ENCODE measurements around the gene ATP5IF1.

Gene ATP5IF1

DNA sequence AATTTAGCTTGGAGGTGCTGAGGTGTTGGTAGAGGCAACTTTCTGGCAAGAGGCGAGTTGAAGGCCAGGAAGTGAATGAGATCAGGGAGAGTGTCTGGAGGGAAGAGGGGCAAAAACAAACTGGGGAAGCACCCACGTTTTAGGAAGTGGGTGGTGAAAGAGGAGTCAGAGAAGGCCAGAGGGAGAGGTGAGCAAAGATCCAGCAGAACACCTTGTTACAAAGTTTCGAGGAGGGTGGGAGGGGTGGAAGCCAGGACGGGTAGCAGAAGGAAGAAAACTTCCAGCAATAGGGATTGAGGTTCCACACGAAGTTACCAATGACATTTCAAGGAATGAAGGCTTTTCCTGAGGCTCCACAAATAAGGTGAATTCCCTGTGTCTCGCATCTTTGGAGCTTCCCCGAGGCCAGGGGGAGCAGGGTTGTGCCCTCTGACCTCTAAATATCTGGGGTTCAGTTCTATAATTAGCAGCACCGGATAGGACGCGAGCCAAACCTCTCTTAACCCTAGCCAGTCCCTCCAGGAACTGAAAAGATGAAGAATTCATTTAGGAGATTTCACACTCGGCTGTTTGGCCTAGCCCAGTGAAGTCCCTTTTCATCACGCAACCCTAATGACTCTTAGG lies 22.8 kb downstream of the ATP5IF1 start:
- H3K27ac ChIP-seq (replicated peaks; ENCODE audit: low read length): no peak overlapping the region
- no CpG with 5 or more reads among the region's 12 CpGs for WGBS, 2 donors (ENCODE audit: extremely low coverage in 2 of 2, insufficient read length in 2 of 2, insufficient replicate concordance in 1 of 2)
- no peak overlapping the region for H3K4ac ChIP-seq (ENCODE audit: low read length)
- no peaks in the 10 kb centered on the region for H3K79me1 ChIP-seq (ENCODE audit: low read depth, low read length)
- H2BK15ac ChIP-seq (ENCODE audit: low read length): no peak overlapping the region
- H4K91ac ChIP-seq (ENCODE audit: low read depth, low read length, poor library complexity): no peak overlapping the region
- no peak overlapping the region for H3K18ac ChIP-seq (ENCODE audit: low read length)
- H3K9ac ChIP-seq (ENCODE audit: low read depth, low read length, poor library complexity): no peak overlapping the region
- no peak overlapping the region for H4K8ac ChIP-seq (ENCODE audit: low read depth, low read length)
- H3K4me2 ChIP-seq (ENCODE audit: insufficient read depth, low read length, poor library complexity, severe bottlenecking): no peak overlapping the region
- H2BK120ac ChIP-seq (ENCODE audit: low read depth, low read length): no peak overlapping the region
- H2AFZ ChIP-seq (ENCODE audit: low read length): peak overlapping the region; percentile 83
- H3K4me3 ChIP-seq (ENCODE audit: low read length in 2 of 2): peak overlapping the region in 1 of 2 donors; percentile 87
- no peak overlapping the region for H3K23ac ChIP-seq (ENCODE audit: low read depth, low read length, poor library complexity)
- no peak for DNase-seq (ENCODE audit: low spot score)
- H3K36me3 ChIP-seq (replicated peaks in 1 of 2; ENCODE audit: control insufficient read depth in 2 of 2, insufficient read depth in 2 of 2, low read length in 2 of 2): no peaks in the 10 kb centered on the region
- H2BK5ac ChIP-seq (ENCODE audit: low read length): no peak overlapping the region
- peaks cover 0 to 5% (median 0%) of the 10 kb centered on the region in 3 experiments for H3K27me3 ChIP-seq (ENCODE audit: control insufficient read depth in 3 of 3, insufficient read depth in 3 of 3, low read depth in 1 of 3, low read length in 3 of 3)
- no peak overlapping the region for H3K14ac ChIP-seq (ENCODE audit: low read length)
- no peak overlapping the region for H2BK12ac ChIP-seq (ENCODE audit: low read length)
- no peak overlapping the region for H2AK5ac ChIP-seq (ENCODE audit: low read depth, low read length)
- peaks cover 9 to 10% of the 10 kb centered on the region in 2 donors for H3K4me1 ChIP-seq (ENCODE audit: control insufficient read depth in 2 of 2, insufficient read depth in 1 of 2, low read depth in 1 of 2, low read length in 2 of 2)
- H3K9me3 ChIP-seq (replicated peaks in 1 of 2; ENCODE audit: control insufficient read depth in 2 of 2, insufficient read depth in 1 of 2, low read depth in 1 of 2, low read length in 2 of 2): no peaks in the 10 kb centered on the region

DNA sequence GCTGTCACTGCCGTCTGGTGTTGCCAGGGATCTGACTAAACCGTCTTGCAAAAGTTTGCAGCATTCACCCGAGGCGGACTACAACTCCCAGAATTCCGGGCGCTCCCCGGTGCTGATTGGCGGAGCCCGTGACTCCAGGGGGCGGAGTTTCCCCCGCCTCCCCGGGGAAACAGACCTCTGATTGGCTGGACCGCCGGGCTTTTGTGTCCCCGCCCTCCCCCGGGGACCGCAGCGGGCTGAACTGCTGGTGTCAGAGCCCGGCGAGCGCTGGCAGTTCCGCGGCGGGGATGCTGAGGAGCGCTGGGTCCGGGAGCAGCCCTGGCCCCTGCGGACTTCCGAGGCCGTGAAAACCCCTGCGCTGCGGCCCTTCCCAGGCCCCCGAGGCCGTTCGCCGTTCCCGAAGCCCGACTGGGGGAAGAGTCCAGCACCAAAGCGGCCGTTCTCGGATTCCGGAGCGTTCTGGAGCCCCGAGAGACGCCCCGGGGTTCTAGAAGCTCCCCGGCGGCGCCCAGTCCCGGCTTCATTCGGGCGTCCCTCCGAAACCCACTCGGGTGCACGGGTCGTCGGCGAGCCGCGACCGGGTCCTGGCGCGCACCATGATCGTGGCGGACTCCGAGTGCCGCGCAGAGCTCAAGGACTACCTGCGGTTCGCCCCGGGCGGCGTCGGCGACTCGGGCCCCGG lies 23.5 kb downstream of the ATP5IF1 start, which contains the start of gene SESN2:
Gene SESN2 (plus strand): TSS at position 267 of the 682 bp plus-strand sequence. CDS start 330 bp downstream, at position 597.
- Histone ChIP-seq H4K8ac (ENCODE audit: low read depth, low read length) (no peak within 1 kb of the TSS), H3K4me2 (ENCODE audit: insufficient read depth, low read length, poor library complexity, severe bottlenecking) (peak within 1 kb of the TSS; percentile 63), H3K27me3 (ENCODE audit: control insufficient read depth in 3 of 3, insufficient read depth in 3 of 3, low read depth in 1 of 3, low read length in 3 of 3) (peaks cover 0 to 5% (median 0%) of the 10 kb centered on the region in 3 experiments), H3K18ac (ENCODE audit: low read length) (peak within 1 kb of the TSS; percentile 98), H3K9ac (ENCODE audit: low read depth, low read length, poor library complexity) (peak within 1 kb of the TSS; percentile 95), H3K23ac (ENCODE audit: low read depth, low read length, poor library complexity) (peak within 1 kb of the TSS; percentile 97), H3K36me3 (replicated peaks in 1 of 2; ENCODE audit: control insufficient read depth in 2 of 2, insufficient read depth in 2 of 2, low read length in 2 of 2) (no peaks in the 10 kb centered on the region), H3K27ac (replicated peaks; ENCODE audit: low read length) (peak within 1 kb of the TSS; percentile 90), H2BK120ac (ENCODE audit: low read depth, low read length) (peak within 1 kb of the TSS; percentile 38), H3K79me1 (ENCODE audit: low read depth, low read length) (no peaks in the 10 kb centered on the region), H2AFZ (ENCODE audit: low read length) (peak within 1 kb of the TSS; percentile 94), H2AK5ac (ENCODE audit: low read depth, low read length) (peak within 1 kb of the TSS; percentile 43), H2BK12ac (ENCODE audit: low read length) (no peak within 1 kb of the TSS), H3K9me3 (replicated peaks in 1 of 2; ENCODE audit: control insufficient read depth in 2 of 2, insufficient read depth in 1 of 2, low read depth in 1 of 2, low read length in 2 of 2) (no peaks in the 10 kb centered on the region), H3K14ac (ENCODE audit: low read length) (peak within 1 kb of the TSS; percentile 51), H4K91ac (ENCODE audit: low read depth, low read length, poor library complexity) (no peak within 1 kb of the TSS), H2BK5ac (ENCODE audit: low read length) (peak within 1 kb of the TSS; percentile 89), H3K4me1 (ENCODE audit: control insufficient read depth in 2 of 2, insufficient read depth in 1 of 2, low read depth in 1 of 2, low read length in 2 of 2) (peaks cover 9 to 10% of the 10 kb centered on the region in 2 donors), H2BK15ac (ENCODE audit: low read length) (peak within 1 kb of the TSS; percentile 95), H3K4me3 (ENCODE audit: low read length in 2 of 2) (peak within 1 kb of the TSS; percentile 87 to 99), H3K4ac (ENCODE audit: low read length) (no peak within 1 kb of the TSS)
- no CpG with 5 or more reads among the region's 76 CpGs for WGBS, 2 donors (ENCODE audit: extremely low coverage in 2 of 2, insufficient read length in 2 of 2, insufficient replicate concordance in 1 of 2)
- peak; percentile 98 for DNase-seq (ENCODE audit: low spot score)

DNA sequence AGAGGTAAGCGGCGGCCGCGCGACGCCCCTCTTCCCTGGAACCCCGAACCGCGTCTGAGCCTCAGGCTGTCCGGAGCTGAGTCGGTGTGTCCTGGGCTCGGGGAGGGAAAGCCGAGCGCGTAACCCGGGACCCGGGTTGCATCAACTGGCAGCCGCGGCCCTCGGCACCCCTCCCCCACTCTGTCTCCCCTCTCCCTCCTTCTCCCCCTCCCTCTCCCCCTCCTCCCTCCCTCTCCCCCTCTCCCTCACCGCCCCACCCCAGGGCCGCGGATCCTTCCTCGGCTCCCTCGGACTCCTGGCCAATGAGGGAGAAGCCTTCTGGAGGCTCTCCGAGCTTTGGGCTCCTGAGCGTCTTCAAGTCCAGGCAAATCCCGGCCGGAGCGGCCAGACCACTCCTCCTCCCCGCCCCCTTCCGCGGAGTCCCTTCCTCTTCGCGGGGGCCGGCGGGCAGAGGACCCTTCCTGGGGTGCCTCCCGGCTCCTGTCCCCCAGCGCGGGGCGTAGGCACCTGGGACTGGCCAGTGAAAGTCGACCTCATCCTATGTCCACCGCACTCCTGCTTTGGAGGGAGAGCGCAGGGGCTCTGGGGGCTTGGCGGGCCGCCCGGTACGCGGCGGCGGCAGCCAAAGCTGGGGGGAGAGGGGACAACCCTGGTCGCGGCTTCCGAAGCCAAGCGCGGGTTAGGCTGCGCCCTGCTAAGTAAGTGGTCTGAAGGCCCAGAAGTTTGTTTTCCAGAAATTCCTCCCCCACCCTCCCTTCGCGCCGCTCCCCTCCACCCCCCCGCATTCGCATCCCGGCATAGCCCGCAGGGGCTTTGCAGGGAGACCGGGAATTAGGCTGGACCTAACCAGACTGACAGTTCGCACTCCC lies 24.2 kb downstream of the ATP5IF1 start:
- peak; percentile 93 for DNase-seq (ENCODE audit: low spot score)
- H4K91ac ChIP-seq (ENCODE audit: low read depth, low read length, poor library complexity): no peak overlapping the region
- H2AFZ ChIP-seq (ENCODE audit: low read length): peak overlapping the region; percentile 94
- peak overlapping the region; percentile 90 for H3K27ac ChIP-seq (replicated peaks; ENCODE audit: low read length)
- H3K14ac ChIP-seq (ENCODE audit: low read length): peak overlapping the region; percentile 51
- peak overlapping the region; percentile 95 for H2BK15ac ChIP-seq (ENCODE audit: low read length)
- no peaks in the 10 kb centered on the region for H3K9me3 ChIP-seq (replicated peaks in 1 of 2; ENCODE audit: control insufficient read depth in 2 of 2, insufficient read depth in 1 of 2, low read depth in 1 of 2, low read length in 2 of 2)
- peak overlapping the region; percentile 43 for H2AK5ac ChIP-seq (ENCODE audit: low read depth, low read length)
- H3K4me1 ChIP-seq (ENCODE audit: control insufficient read depth in 2 of 2, insufficient read depth in 1 of 2, low read depth in 1 of 2, low read length in 2 of 2): peaks cover 9 to 10% of the 10 kb centered on the region in 2 donors
- H3K4me3 ChIP-seq (ENCODE audit: low read length in 2 of 2): peak overlapping the region; percentile 87 to 99
- H2BK12ac ChIP-seq (ENCODE audit: low read length): no peak overlapping the region
- no peaks in the 10 kb centered on the region for H3K79me1 ChIP-seq (ENCODE audit: low read depth, low read length)
- H3K9ac ChIP-seq (ENCODE audit: low read depth, low read length, poor library complexity): peak overlapping the region; percentile 95
- H2BK120ac ChIP-seq (ENCODE audit: low read depth, low read length): peak overlapping the region; percentile 38
- peaks cover 0 to 5% (median 0%) of the 10 kb centered on the region in 3 experiments for H3K27me3 ChIP-seq (ENCODE audit: control insufficient read depth in 3 of 3, insufficient read depth in 3 of 3, low read depth in 1 of 3, low read length in 3 of 3)
- H3K4me2 ChIP-seq (ENCODE audit: insufficient read depth, low read length, poor library complexity, severe bottlenecking): peak overlapping the region; percentile 63
- H4K8ac ChIP-seq (ENCODE audit: low read depth, low read length): no peak overlapping the region
- peak overlapping the region; percentile 98 for H3K18ac ChIP-seq (ENCODE audit: low read length)
- H3K23ac ChIP-seq (ENCODE audit: low read depth, low read length, poor library complexity): peak overlapping the region; percentile 97
- WGBS, 2 donors (ENCODE audit: extremely low coverage in 2 of 2, insufficient read length in 2 of 2, insufficient replicate concordance in 1 of 2): no CpG with 5 or more reads among the region's 66 CpGs
- H2BK5ac ChIP-seq (ENCODE audit: low read length): peak overlapping the region; percentile 89
- no peak overlapping the region for H3K4ac ChIP-seq (ENCODE audit: low read length)
- no peaks in the 10 kb centered on the region for H3K36me3 ChIP-seq (replicated peaks in 1 of 2; ENCODE audit: control insufficient read depth in 2 of 2, insufficient read depth in 2 of 2, low read length in 2 of 2)

Measured in neuronal stem cell (in vitro differentiated cells).